ENCODE data around the gene CASP8. TPM values are rescaled to one million over a fixed set of nuclear protein-coding genes. Genes with fewer than 3 reads are reported as not detected.

CASP8 gene
- total and polyA plus RNA-seq, 9 of the 15 experiments (the other 6 are each of a cell fraction or from before 2014, with no cell fraction given): 10.2 to 31.4 (median 19.4) TPM

- TF ChIP-seq KAT2B (IDR thresholded peaks at IDR 0.05; ENCODE audit: low read depth, low read length): no peak
- no peak for TF ChIP-seq TFAM (CRISPR knock-in tag; conservative IDR thresholded peaks at IDR 0.05)
- no peak for TF ChIP-seq PHF20 (IDR thresholded peaks at IDR 0.05; ENCODE audit: partially characterized antibody)
- no peak for TF ChIP-seq SRSF1 (IDR thresholded peaks at IDR 0.05; ENCODE audit: low read depth, low read length)
- no peak for TF ChIP-seq SAFB2 (IDR thresholded peaks at IDR 0.05; ENCODE audit: borderline replicate concordance, low read depth, low read length, severe bottlenecking)
- no peak for TF ChIP-seq DDX20 (tag; IDR thresholded peaks at IDR 0.05; ENCODE audit: low read depth)
- no peak for TF ChIP-seq MTA3 (IDR thresholded peaks at IDR 0.05; ENCODE audit: borderline replicate concordance)
- TF ChIP-seq TEAD1 (CRISPR knock-in tag; IDR thresholded peaks at IDR 0.05): no peak
- TF ChIP-seq, protein P1, sequence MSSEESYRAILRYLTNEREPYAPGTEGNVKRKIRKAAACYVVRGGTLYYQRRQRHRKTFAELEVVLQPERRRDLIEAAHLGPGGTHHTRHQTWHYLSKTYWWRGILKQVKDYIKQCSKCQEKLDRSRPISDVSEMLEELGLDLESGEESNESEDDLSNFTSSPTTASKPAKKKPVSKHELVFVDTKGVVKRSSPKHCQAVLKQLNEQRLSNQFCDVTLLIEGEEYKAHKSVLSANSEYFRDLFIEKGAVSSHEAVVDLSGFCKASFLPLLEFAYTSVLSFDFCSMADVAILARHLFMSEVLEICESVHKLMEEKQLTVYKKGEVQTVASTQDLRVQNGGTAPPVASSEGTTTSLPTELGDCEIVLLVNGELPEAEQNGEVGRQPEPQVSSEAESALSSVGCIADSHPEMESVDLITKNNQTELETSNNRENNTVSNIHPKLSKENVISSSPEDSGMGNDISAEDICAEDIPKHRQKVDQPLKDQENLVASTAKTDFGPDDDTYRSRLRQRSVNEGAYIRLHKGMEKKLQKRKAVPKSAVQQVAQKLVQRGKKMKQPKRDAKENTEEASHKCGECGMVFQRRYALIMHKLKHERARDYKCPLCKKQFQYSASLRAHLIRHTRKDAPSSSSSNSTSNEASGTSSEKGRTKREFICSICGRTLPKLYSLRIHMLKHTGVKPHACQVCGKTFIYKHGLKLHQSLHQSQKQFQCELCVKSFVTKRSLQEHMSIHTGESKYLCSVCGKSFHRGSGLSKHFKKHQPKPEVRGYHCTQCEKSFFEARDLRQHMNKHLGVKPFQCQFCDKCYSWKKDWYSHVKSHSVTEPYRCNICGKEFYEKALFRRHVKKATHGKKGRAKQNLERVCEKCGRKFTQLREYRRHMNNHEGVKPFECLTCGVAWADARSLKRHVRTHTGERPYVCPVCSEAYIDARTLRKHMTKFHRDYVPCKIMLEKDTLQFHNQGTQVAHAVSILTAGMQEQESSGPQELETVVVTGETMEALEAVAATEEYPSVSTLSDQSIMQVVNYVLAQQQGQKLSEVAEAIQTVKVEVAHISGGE (CRISPR knock-in tag; IDR thresholded peaks at IDR 0.05): no peak
- TF ChIP-seq DMBX1 (CRISPR knock-in tag; IDR thresholded peaks at IDR 0.05; ENCODE audit: borderline replicate concordance): no peak
- TF ChIP-seq ATF7 (IDR thresholded peaks at IDR 0.05): 0 out of 2 replicates have a peak, but pooled peaks have one; percentile 10
- no peak for TF ChIP-seq TCF7 (IDR thresholded peaks at IDR 0.05; ENCODE audit: borderline replicate concordance)
- no peak for TF ChIP-seq RBM22 (IDR thresholded peaks at IDR 0.05; ENCODE audit: low read depth, low read length, poor library complexity, severe bottlenecking)
- no peak for TF ChIP-seq ZNF143 (CRISPR knock-in tag; IDR thresholded peaks at IDR 0.05)
- peak; percentile 15; the same call in 1 of the 2 replicates for TF ChIP-seq CBFA2T3 (IDR thresholded peaks at IDR 0.05)
- TF ChIP-seq, protein P2, sequence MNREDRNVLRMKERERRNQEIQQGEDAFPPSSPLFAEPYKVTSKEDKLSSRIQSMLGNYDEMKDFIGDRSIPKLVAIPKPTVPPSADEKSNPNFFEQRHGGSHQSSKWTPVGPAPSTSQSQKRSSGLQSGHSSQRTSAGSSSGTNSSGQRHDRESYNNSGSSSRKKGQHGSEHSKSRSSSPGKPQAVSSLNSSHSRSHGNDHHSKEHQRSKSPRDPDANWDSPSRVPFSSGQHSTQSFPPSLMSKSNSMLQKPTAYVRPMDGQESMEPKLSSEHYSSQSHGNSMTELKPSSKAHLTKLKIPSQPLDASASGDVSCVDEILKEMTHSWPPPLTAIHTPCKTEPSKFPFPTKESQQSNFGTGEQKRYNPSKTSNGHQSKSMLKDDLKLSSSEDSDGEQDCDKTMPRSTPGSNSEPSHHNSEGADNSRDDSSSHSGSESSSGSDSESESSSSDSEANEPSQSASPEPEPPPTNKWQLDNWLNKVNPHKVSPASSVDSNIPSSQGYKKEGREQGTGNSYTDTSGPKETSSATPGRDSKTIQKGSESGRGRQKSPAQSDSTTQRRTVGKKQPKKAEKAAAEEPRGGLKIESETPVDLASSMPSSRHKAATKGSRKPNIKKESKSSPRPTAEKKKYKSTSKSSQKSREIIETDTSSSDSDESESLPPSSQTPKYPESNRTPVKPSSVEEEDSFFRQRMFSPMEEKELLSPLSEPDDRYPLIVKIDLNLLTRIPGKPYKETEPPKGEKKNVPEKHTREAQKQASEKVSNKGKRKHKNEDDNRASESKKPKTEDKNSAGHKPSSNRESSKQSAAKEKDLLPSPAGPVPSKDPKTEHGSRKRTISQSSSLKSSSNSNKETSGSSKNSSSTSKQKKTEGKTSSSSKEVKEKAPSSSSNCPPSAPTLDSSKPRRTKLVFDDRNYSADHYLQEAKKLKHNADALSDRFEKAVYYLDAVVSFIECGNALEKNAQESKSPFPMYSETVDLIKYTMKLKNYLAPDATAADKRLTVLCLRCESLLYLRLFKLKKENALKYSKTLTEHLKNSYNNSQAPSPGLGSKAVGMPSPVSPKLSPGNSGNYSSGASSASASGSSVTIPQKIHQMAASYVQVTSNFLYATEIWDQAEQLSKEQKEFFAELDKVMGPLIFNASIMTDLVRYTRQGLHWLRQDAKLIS (CRISPR knock-in tag; IDR thresholded peaks at IDR 0.05): no peak
- no peak for TF ChIP-seq GTF2B (IDR thresholded peaks at IDR 0.05; ENCODE audit: extremely low read depth, insufficient read length)
- no peak for TF ChIP-seq ZNF551 (CRISPR knock-in tag; IDR thresholded peaks at IDR 0.05)
- no peak for TF ChIP-seq MTA1 (IDR thresholded peaks at IDR 0.05; ENCODE audit: borderline replicate concordance)
- no peak for TF ChIP-seq IRF2 (CRISPR knock-in tag; IDR thresholded peaks at IDR 0.05)
- TF ChIP-seq NCOA2 (IDR thresholded peaks at IDR 0.05; ENCODE audit: partially characterized antibody in 2 of 2): no peak
These were observed 6.1 kb upstream of the CASP8 start (continued) for GRCh38 chr2:201254081-201254730.
